GM18873 (cell line): ENCODE measurements around the gene PYCR2.
"Not testable (repeated sequence)": the region's sequence is repeated elsewhere in the genome, so short reads cannot be mapped to it uniquely, and the experiment has no call there.

Experiments
- ATAC-seq: cut with Tn5 transposase; IDR thresholded peaks from one replicate; pipeline ENCODE4 v1.9.1; 2021; ENCODE audit warnings: mild to moderate bottlenecking, moderate library complexity, moderate number of reproducible peaks; ENCODE audit not compliant: unreplicated experiment, low FRiP score

Gene PYCR2

DNA sequence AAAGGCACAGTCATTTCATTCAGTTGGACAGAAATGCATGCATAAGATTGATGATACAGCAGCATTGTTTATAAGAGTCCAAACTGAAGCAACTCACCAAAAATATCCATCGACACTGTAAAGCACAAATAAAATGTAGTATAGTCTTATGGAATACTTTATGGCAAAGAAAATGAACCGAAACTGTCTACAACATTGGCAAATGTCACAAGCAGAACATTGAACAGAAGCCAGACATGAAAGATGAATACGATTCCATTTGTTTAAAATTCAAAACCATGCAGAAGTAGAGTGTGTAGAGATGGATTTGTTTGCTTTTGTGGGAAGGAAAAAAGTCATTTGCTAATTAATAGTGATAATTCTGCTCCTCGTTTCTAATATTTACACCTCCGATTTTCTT lies 27.6 kb downstream of the PYCR2 start:
- ATAC-seq: no peak

DNA sequence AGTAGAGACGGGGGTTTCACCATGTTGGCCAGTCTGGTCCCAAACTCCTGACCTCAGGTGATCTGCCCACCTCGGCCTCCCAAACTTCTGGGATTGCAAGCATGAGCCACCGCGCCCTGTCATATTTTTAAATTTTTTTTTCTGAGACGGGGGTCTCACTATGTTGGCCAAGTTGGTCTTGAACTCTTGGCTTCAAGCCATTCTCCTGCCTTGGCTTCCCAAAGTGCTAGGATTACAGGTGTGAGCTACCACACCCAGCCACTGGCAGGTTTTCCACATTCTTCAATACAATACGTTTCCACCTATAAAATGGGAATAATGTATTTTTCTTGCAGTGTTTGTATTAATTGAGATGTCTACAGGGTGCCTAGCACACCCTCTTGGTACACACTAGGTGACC lies 31.7 kb downstream of the PYCR2 start:
- ATAC-seq: no peak

DNA sequence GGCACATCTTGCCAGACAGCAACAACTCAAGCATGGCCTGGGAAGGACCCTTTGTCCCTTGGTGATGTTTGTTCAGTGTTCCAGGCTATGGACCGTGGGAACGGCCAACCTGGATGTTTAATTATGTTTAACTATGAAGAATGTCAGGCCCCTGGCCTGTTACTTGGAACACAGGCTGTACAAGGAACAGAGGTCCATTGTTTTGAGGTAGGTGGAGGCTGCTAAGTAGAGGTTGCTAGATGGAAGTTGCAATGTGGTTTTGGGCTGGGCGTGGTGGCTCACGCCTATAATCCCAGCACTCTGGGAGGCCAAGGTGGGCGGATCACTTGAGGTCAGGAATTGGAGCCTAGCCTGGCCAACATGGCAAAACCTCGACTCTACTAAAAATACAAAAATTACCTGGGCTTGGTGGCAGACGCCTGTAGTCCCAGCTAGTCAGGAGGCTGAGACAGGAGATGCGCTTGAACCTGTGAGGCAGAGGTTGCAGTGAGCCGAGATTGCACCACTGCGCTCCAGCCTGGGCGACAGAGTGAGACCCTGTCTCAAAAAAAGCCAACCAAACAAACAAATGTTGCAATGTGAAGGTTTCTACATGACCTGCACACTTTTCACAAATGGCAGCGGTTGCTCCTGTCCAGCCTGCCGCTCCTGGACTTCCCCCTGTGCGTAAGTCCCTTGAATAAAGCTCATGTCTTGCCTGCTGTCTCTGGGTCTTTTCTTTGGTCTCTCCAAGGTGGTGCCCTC lies 32.6 kb downstream of the PYCR2 start:
- no peak for ATAC-seq

DNA sequence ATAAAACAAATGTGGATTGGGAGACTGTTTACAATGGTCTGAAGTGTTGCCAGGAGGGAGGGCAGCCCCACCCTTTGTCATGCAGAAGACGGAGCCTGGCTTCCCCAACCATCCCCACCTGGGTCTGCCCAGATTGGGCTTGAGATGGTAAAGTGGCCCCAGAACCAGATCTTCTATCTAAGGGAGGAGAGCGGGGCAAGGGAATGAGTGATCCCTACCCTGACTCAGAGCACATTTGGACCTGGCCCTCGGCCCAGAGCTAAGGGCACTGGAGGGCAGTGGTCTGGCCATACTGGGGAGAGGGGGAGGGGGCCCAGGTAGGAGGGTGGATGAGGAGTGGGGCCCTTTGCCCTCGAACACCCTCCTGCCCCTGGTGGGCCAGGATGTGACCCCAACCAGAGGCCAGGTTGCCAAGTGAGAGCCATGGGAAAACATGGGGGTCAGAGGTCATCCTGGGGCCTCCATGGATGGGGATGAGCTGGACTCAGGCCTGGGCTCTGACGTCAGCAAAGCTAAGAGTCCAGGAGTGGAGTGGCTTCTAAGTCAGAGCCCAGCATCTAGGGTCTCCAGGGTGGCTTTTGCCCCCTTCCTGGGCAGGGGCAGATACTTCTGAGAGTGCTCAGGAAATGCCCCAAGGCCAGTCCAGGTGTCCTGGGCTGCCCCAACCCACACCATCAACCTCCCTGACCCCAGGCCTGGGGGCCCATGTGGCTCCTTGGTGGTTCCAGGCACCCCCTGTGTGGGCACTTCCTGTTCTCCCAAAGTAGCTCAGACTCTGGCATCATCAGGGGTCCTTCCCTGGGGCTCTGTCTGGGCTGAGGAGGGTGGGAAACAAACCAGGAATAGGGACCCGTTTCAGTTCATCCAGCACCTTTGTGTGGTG lies 33.5 kb downstream of the PYCR2 start:
- no peak for ATAC-seq

DNA sequence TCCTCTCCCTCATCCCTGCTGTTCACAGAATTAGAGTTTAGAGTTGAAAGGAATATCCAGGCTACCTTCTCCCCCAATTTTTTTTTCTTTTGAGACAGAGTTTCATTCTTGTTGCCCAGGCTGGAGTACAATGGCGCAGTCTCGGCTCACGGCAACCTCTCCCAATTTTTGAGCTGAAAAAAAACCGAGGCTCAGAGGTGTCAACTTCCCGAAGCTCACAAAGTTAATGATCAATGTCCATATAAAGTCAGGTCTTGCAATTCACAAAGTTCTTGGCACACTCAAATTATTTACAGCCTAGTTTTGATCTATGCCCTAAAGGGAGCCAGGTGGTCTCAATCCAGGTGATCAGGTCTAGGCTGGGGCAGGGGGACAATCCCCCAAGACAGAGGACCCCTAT lies 34.3 kb downstream of the PYCR2 start:
- no peak for ATAC-seq

DNA sequence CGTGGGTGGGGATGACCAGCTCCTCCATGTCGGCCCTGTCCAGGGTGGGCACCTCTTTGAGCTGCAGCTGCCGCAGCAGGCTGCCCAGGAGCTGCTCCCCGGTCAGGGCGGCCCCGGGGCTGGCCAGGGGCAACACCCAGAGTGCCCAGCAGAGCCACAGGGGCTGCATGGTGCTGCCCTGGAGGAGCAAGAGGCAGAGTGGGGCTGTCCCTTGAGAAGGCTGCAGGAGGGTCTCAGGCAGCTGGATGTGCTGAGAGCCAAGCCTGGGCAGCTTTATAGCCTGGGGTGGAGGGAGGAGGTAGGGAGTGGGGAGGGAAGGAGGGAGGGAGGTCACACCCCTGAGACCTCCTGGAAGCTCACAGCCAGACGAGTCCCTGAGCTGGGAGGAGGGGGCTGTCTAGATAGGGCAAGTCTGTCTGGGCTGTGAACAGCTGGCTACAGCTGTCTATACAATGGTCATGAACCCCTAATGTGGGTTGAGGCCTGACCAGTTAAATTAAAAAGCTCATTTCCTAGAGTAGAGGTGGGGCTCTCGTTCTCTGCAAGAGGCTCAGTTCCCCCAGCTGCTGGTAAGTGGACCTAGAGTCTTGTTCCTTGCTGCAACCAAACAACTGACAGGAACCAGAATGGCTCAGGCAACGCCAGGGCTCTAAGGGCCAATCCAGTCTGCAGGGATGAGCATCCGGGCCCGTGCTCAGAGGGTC lies 35.0 kb downstream of the PYCR2 start, which contains the start of gene LEFTY1:
TSS of gene LEFTY1 (minus strand) at position 249 of the 704 bp plus-strand sequence. CDS start at position 169, 80 bp downstream.
- ATAC-seq: no peak

DNA sequence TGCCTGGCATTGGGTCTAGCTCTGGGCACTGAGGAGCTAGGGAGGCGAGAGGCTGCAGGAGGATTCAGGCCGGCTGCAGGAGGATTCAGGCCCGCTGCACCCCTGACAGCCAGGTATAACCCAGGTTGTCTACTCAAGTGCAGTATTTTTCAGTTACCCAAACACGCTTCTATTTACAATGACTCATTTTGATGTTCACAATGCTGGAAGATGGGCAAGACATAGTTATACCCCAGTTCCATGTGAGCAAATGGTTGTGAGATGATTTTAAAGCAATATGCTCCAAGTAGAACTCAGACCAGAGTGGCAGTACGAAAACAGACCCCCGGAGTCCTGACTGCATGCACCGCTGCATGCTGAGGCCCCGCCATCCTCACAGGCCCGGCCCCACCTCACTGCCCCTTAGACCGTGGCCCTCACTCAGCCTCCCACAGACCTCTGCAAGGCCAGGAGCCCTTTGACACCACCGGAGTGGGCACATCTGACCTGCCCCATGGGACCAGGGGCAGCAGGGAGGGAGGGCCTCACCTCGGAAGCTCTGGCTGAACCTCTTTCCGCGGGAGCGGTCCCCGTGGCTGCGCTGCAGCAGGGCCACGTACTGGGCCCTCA lies 35.7 kb downstream of the PYCR2 start:
- ATAC-seq: no peak

DNA sequence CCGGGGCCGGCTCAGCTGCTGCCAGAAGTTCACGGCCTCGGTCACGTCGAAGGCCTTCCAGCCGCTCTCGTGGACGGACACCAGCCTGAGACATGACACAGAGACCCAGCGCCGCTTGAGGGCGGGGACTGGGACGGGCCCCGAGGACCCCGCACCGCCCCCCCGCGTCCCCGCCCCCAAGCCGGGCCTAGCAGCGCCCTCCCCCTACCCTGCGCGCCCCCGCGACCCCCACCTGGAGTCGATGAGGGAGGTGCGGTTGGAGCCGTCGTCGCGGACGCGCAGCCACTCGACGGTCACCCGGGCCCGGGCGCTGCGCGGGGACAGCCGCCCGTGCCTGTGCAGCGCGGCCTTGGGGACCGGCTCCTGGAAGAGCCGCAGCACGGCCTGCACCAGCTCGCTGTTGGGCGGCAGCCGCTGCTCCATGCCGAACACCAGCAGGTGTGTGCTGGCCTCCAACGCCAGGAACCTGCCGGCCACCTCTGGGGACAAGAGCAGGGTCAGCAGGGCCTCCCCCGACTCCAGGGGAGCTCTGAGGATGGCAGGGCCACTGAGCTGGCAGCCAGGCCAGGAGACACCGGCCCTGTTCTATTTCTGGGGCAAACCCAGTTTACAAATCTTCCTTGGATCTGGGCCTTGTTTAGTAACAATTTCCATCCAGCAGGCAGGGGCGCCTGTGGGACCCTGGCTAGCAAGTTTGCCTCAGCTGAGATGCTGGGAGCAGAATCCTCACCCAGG lies 36.3 kb downstream of the PYCR2 start:
- ATAC-seq: not testable (repeated sequence)

DNA sequence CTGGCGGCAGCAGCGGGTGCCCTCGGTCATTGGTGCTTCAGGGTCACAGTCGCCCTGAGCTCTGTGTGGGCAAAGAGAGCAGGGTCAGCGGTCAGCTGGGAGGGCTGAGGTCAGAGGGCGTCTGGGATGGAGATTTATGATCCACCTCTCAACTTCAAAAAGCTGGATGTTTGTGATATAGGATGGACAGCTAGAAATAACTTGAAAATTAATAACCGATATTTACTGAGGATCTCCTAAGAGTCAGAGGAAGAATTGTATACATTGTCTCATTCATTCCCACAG lies 37.1 kb downstream of the PYCR2 start:
- ATAC-seq: no peak

DNA sequence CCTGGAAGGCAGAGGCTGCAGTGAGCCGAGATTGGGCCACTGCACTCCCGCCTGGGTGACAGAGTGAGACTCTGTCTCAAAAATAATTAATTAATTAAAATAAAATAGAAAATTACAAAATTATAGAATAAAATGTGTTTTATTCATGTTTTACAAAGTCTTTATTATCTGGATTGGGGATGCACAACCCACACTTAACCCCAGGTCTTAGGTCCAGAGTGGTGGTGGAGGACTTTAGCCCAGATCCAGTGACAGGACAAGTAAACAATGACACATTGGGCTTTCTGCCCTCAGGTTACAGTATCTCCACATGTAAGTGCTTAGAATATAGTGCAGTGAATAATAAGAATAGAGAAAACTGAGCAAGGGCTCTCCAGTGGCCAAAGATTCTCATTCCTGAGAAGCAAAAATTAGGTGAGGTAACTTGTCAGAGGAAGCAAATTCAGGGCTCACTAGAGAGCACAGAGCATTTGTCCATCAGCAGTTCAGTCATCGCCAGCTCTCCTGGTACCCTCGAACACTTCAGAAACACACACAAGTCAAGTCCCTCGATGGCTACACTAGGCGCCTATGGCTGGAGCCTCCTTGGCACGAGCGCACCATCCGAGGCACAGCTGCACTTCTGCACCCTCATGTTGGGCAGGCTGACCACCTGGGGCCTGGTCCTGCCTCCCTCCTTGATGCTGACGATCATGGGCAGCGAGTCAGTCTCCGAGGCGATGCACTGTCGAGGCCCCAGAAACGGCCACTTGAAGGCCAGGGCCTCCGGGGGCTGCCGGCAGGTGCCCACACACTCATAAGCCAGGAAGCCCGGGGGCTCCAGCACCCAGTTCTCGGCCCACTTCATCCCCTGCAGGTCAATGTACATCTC lies 37.7 kb downstream of the PYCR2 start:
- no peak for ATAC-seq

DNA sequence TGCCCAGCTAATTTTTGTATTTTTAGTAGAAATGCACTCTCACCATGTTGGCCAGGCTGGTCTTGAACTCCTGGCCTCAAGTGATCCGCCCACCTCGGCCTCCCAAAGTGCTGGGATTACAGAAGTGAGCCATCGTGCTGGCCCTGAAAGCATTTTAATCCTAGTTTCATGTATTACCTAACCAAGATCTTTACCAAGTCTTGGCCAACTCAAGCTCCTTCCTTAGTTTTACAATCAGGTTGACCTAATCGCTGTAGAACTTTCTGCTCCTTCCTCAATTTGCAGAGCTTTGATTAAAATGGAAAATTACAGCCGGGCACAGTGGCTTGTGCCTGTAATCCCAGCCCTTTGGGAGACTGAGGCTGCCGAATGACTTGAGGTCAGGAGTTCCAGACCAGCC lies 38.7 kb downstream of the PYCR2 start:
- ATAC-seq: no peak

DNA sequence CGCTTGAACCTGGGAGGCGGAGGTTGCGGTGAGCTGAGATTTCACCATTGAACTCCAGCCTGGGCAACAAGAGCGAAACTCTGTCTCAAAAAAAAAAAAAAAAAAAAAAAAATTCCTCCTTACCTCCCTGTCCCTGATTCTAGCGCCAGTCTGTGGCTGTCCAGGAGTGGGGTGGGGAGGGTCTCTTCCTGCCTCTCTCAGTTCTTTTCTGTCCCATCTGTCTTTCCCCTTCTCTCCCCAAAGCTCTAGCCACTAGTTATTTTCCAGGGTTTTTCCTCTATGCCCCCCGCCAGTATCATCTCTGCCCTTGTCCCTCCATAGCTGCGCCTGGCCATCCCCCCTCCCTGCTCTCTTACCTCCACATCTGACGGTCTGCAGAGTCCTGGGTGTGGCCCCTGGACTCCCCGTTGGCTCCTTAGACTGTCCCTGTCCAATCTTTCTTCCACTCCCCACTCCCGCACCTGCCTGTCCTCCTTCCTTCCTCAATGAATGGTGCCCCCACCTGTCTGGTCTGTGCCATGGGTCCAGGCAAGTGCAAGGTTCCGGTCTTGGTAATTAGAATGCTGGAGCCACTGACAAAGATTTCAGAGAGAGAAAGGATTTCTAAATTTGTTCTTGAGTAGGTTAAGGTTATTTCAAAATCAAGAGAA lies 40.3 kb downstream of the PYCR2 start:
- ATAC-seq: no peak

DNA sequence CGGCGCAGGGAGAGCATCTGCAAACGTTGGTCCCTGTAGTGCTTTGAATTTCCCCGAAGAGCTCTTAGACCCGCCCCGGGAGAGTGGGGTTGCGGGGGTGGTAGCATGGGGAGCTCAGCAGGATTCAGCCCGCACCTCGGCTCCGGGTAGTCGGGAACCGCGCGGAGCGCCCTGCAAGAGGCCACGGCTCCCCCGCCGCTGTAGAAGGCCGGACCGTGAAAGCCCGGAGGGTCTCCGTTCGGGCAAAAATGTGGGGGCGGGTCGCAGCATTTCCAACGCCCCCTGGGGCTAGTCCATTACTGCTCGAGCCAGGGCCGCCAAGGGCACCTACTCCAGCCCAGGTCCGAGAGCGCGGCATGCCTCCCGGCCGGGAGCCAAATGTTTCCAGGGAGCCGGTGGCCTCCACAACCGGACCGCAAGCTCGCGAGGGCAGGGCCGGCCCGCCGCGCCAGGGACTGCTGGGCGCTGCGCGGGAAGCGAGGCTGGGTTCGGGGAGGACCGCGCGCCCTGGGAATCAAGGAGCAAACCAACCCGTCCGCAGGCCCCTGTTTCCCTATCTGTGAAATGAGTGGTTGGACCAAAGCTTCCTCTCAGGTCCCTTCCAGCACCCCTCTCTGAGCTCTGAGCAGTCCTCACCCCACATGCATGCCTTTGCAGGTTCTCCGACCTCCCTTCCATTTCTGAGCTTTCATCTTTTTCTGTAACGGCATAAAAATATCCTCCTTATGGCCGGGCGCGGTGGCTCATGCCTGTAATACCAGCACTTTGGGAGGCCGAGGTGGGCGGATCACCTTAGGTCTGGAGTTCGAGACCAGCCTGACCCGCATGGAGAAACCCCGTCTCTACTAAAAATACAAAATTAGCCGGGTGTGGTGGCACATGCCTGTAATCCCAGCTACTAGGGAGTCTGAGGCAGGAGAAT lies 41.1 kb downstream of the PYCR2 start:
- peak; percentile 23 for ATAC-seq

DNA sequence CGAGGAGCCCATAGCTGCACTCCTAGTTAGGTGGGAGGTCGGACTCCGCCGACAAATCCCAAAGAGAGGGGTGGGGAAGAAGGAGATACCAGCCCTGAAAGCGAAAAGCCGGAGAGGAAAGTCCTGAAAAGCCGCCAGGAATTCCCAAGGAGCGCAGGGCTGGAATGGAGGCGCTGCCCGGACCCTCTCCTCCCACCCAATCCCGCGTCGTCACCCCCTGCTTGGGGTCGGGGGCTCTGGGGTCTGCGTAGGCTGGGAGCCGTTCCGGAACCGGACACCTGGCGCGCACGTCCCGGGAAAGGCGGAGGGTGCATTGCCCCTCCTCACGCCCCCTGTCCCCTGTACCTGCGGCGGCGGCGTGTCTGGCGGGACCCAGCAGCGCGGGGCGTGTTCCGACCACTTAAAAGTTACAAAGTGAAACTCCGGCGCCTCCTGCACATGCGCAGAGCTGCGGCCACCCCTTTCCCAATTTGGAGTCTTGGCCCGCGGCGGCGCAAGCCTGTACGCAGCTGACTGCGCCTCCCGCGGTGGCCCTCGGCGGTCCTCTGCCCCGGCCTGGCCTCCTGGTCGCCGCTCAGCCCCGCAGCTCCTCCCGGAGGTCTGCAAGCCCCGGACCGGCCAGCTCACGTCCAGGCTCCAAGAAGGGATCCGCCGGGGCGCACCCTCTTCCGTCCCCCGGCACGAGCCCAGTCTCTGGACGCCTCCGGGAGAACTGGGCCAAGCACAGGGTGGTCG lies 41.9 kb downstream of the PYCR2 start, which contains the start of gene TMEM63A:
TSS of gene TMEM63A (minus strand) at position 422 of the 735 bp plus-strand sequence. CDS start 4,800 bp downstream, outside the sequence.
- peak; percentile 70 for ATAC-seq

DNA sequence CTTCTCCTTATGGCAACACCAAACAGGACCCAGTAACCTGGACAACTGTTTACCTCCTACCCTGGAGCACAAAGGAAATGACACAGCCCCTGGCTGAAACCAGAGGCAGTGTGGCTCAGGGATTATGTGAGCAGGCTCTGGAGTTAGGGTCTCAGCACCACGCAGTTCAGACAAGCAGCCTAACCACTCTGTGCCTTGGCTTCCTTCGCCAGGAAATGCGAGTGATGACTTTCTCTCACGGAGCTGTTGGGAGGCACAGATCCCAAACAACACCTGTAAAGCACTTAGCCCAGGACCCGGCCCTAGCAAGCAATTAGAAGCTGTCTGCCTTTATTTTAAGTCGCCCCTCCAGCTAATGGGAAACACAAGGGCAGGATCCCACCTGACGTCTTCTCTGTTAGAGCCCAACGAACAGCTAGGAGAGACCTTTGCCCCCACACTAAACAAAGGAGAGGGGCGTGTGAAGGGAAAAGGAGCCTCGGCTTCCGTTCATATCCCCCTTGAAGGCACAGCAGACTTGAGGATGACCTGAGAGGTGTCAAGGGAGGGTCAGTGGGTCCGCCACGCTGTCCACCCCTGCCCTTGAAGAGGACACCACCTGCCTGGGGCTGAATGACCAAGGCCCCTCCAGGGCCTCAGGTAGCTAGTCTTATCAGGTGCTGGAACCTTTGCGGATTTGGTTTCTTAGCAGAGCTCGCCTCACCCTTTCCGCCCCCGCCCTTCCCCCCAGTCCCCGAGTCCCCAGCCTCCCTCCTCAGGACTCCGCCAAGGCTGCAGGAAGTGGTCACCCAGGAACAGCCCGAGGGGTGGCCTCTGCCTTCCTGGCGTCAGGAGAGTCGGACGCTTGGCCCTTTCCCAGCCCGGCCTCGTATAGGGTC lies 42.7 kb downstream of the PYCR2 start:
- ATAC-seq: no peak

DNA sequence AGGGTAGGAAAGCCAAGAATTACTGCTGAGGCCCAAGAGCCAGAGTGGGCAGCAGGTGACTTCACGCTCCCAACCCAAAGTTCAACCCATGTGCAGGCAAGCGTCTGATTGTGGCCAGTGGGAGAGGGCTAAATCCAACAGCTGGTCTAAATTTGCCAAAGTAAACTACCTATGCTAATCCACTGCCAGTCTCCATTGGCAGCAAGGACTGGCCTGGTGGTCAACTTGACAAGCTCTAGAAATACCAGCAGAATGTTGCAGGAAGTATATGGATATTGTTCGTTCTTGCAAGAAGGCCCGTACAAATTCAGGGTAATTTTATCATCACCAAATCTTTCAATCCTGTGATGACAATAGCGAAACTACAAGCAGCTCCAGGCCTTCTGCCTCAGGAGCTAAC lies 43.4 kb downstream of the PYCR2 start:
- ATAC-seq: no peak
